GM18517 (cell line): ENCODE data around the gene DOCK11.

Experiments
- ATAC-seq: cut with Tn5 transposase; IDR thresholded peaks from one replicate; pipeline ENCODE4 v1.9.1; 2021; ENCODE audit warnings: mild to moderate bottlenecking, moderate library complexity; ENCODE audit not compliant: unreplicated experiment

The DOCK11 gene

GRCh38 chrX:118499295-118499694, 3.7 kb downstream of the DOCK11 start:
- no peak for ATAC-seq

GRCh38 chrX:118502161-118502789, 6.7 kb downstream of the DOCK11 start:
- ATAC-seq, result no peak

GRCh38 chrX:118503260-118504041, 7.8 kb downstream of the DOCK11 start:
- ATAC-seq, result no peak

- no peak for ATAC-seq
Observed at GRCh38 chrX:118504581-118504980, 9.0 kb downstream of the DOCK11 start.

GRCh38 chrX:118506805-118507480, 11.3 kb downstream of the DOCK11 start:
- no peak for ATAC-seq

GRCh38 chrX:118507766-118508165, 12.2 kb downstream of the DOCK11 start:
- no peak for ATAC-seq

- ATAC-seq, result no peak
Observed at GRCh38 chrX:118508221-118508620, 12.6 kb downstream of the DOCK11 start.

- ATAC-seq, result no peak
Observed at GRCh38 chrX:118508635-118509034, 13.0 kb downstream of the DOCK11 start.

GRCh38 chrX:118510111-118510510, 14.5 kb downstream of the DOCK11 start:
- no peak for ATAC-seq

- no peak for ATAC-seq
Observed at GRCh38 chrX:118513120-118513898, 17.7 kb downstream of the DOCK11 start.

GRCh38 chrX:118519411-118520215, 24.0 kb downstream of the DOCK11 start:
- no peak for ATAC-seq

GRCh38 chrX:118520216-118521206, 24.9 kb downstream of the DOCK11 start:
- no peak for ATAC-seq

- ATAC-seq, result no peak
Observed at GRCh38 chrX:118521435-118521834, 25.8 kb downstream of the DOCK11 start.

GRCh38 chrX:118522230-118522926, 26.8 kb downstream of the DOCK11 start:
- no peak for ATAC-seq

- no peak for ATAC-seq
Observed at GRCh38 chrX:118523920-118524319, 28.3 kb downstream of the DOCK11 start.

- no peak for ATAC-seq
Observed at GRCh38 chrX:118524344-118524743, 28.7 kb downstream of the DOCK11 start.

- no peak for ATAC-seq
Observed at GRCh38 chrX:118525174-118525730, 29.6 kb downstream of the DOCK11 start.

- no peak for ATAC-seq
Observed at GRCh38 chrX:118526149-118526548, 30.5 kb downstream of the DOCK11 start.
